ENCODE measurements around the gene AMPH. TPM values are rescaled to one million over a fixed set of nuclear protein-coding genes. Genes with fewer than 3 reads are reported as not detected.

The AMPH gene
- total and polyA plus RNA-seq, 7 donors, result 0.23 to 37.9 (median 2.5) TPM

DNA sequence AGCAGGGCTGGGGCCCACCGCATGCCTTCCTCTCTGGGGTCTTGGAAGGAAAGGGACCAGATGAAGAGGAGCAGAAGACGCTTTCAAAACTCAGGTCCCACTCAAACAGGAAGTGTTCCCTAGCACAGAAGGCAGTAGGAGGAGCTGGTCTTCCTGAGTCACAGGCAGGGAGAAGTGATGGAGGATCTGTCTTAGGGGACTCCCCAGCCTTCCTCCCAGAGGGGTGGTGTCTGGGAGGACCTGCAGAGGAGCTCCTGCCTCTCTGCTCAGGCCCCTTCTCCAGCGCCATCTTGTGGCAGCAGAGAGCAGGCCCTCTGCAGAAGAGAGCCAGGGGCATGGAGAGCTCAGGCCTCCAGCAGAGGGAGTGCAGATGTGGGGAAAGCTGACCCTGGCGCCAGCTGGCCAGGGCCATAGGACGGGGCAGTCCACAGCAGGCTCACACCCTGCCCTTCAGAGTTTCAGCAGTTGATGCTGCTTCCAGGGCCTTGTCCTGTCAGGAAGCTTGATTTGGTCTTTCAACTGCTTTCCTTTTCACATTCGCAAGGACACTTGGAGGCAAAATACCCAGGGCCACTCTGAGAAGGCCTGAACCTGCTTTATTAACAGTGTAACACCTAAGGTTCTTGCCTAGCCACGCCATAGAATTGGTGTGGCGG, 295.6 kb downstream of the AMPH start:
- no peaks in the 10 kb centered on the region for H3K4me1 ChIP-seq
- peak; percentile 88 for DNase-seq
- H3K27me3 ChIP-seq, result no peaks in the 10 kb centered on the region
- WGBS, 2 donors, result 44 to 49% methylated on average over 8 of the region's 8 CpGs
- H3K9me3 ChIP-seq, result no peaks in the 10 kb centered on the region
- no peak overlapping the region for H3K4me3 ChIP-seq
- intact Hi-C loops (cut with DNase I), result no loop called here
- no peaks in the 10 kb centered on the region for H3K36me3 ChIP-seq
- H3K27ac ChIP-seq, result peak overlapping the region in 3 of 4 donors; percentile 31 to 45 (median 32)
- TF ChIP-seq POLR2AphosphoS5 (IDR thresholded peaks at IDR 0.05) (no peak), CTCF (IDR thresholded peaks at IDR 0.05) (peak in 3 of 4 experiments; percentile 45 to 65 (median 51))

GRCh38 chr7:38335128-38335491, 296.1 kb downstream of the AMPH start:
- WGBS, 2 donors, result 74 to 84% methylated on average over 2 of the region's 2 CpGs
- Histone ChIP-seq H3K27me3 (no peaks in the 10 kb centered on the region), H3K4me1 (no peaks in the 10 kb centered on the region), H3K4me3 (no peak overlapping the region), H3K27ac (peak overlapping the region in 3 of 4 donors; percentile 27 to 45 (median 32)), H3K36me3 (no peaks in the 10 kb centered on the region), H3K9me3 (no peaks in the 10 kb centered on the region)
- no peak for TF ChIP-seq EP300 (IDR thresholded peaks at IDR 0.05)
- TF ChIP-seq POLR2AphosphoS5 (IDR thresholded peaks at IDR 0.05), result no peak
- TF ChIP-seq POLR2A (IDR thresholded peaks at IDR 0.05), result no peak
- TF ChIP-seq CTCF (IDR thresholded peaks at IDR 0.05), result no peak
- no peak for DNase-seq
- intact Hi-C loops (cut with DNase I), result no loop called here

DNA sequence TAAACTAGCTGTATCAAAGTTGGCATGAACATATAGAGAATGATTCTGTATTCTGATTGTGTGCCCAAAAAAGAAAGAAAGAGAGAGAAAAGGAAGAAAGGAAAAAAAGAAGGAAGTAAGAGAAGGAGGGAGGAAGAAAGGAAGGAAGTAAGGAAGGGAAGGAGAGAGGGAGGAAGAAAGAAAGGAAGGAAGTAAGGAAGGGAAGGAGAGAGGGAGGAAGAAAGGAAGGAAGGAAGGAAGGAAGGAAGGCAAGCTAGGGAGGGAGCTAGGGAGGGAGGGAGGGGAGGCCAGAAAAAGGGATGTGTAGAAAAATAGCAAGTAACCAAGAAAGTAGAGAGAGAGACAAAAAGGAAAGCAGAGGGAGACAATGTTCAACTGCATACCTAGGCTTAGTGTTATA, 297.0 kb downstream of the AMPH start:
- no peaks in the 10 kb centered on the region for H3K9me3 ChIP-seq
- H3K4me1 ChIP-seq, result no peaks in the 10 kb centered on the region
- DNase-seq, result no peak
- H3K4me3 ChIP-seq, result no peak overlapping the region
- no peak for TF ChIP-seq EP300 (IDR thresholded peaks at IDR 0.05)
- TF ChIP-seq POLR2A (IDR thresholded peaks at IDR 0.05), result no peak
- TF ChIP-seq CTCF (IDR thresholded peaks at IDR 0.05), result no peak
- TF ChIP-seq POLR2AphosphoS5 (IDR thresholded peaks at IDR 0.05), result no peak
- no peaks in the 10 kb centered on the region for H3K36me3 ChIP-seq
- no peak overlapping the region for H3K27ac ChIP-seq
- intact Hi-C loops (cut with DNase I), result no loop called here
- H3K27me3 ChIP-seq, result no peaks in the 10 kb centered on the region

Small RNA genes within 50 kb of the gene (small RNA-seq; reads per million reads assigned to genes)
- 0 reads per million in 3 donors for gene RN7SL83P
- 0 reads per million in 3 donors for gene TRGV6
